GM18907 (cell line): Measurements from ENCODE around the gene GHR.

Experiments used
- ATAC-seq: cut with Tn5 transposase; IDR thresholded peaks from one replicate; pipeline ENCODE4 v1.9.1; 2021; ENCODE audit warnings: mild to moderate bottlenecking, moderate library complexity; ENCODE audit not compliant: unreplicated experiment

The GHR gene

GRCh38 chr5:42461507-42461906 lies 38.3 kb downstream of the GHR start:
- no peak for ATAC-seq

- ATAC-seq, result no peak
Measured at GRCh38 chr5:42462083-42462482, 38.8 kb downstream of the GHR start.

- no peak for ATAC-seq
Measured at GRCh38 chr5:42467572-42467971, 44.3 kb downstream of the GHR start.

GRCh38 chr5:42467981-42468524 lies 44.8 kb downstream of the GHR start:
- no peak for ATAC-seq

GRCh38 chr5:42483472-42484154 lies 60.4 kb downstream of the GHR start:
- peak; percentile 99 for ATAC-seq

GRCh38 chr5:42487077-42487476 lies 63.8 kb downstream of the GHR start:
- ATAC-seq, result no peak

GRCh38 chr5:42487821-42488220 lies 64.6 kb downstream of the GHR start:
- no peak for ATAC-seq

- no peak for ATAC-seq
Measured at GRCh38 chr5:42490831-42491230, 67.6 kb downstream of the GHR start.

- no peak for ATAC-seq
Measured at GRCh38 chr5:42491699-42492098, 68.5 kb downstream of the GHR start.

- no peak for ATAC-seq
Measured at GRCh38 chr5:42492974-42493373, 69.7 kb downstream of the GHR start.

- ATAC-seq, result no peak
Measured at GRCh38 chr5:42494414-42494813, 71.2 kb downstream of the GHR start.

- no peak for ATAC-seq
Measured at GRCh38 chr5:42495914-42496313, 72.7 kb downstream of the GHR start.

- no peak for ATAC-seq
Measured at GRCh38 chr5:42496397-42497156, 73.3 kb downstream of the GHR start.

GRCh38 chr5:42498000-42498399 lies 74.8 kb downstream of the GHR start:
- no peak for ATAC-seq

GRCh38 chr5:42499016-42499415 lies 75.8 kb downstream of the GHR start:
- no peak for ATAC-seq

GRCh38 chr5:42500003-42500599 lies 76.9 kb downstream of the GHR start:
- ATAC-seq, result no peak

- no peak for ATAC-seq
Measured at GRCh38 chr5:42502613-42503470, 79.6 kb downstream of the GHR start.

GRCh38 chr5:42506662-42507061 lies 83.4 kb downstream of the GHR start:
- ATAC-seq, result peak; percentile 81

- ATAC-seq, result no peak
Measured at GRCh38 chr5:42507451-42508097, 84.3 kb downstream of the GHR start.

- ATAC-seq, result no peak
Measured at GRCh38 chr5:42513246-42513645, 90.0 kb downstream of the GHR start.
